Measurements from ENCODE around the gene DSE. TPM values are rescaled to one million over a fixed set of nuclear protein-coding genes. Genes with fewer than 3 reads are reported as not detected.

The DSE gene
- total RNA-seq, 1 experiment from 2014 or later = 5.4 TPM

GRCh38 chr6:116437656-116438055 is 66.9 kb downstream of the DSE start:
- no peak for TF ChIP-seq TCF7L2 (IDR thresholded peaks at IDR 0.05; ENCODE audit: low read depth, low read length)
- TF ChIP-seq, protein P1, sequence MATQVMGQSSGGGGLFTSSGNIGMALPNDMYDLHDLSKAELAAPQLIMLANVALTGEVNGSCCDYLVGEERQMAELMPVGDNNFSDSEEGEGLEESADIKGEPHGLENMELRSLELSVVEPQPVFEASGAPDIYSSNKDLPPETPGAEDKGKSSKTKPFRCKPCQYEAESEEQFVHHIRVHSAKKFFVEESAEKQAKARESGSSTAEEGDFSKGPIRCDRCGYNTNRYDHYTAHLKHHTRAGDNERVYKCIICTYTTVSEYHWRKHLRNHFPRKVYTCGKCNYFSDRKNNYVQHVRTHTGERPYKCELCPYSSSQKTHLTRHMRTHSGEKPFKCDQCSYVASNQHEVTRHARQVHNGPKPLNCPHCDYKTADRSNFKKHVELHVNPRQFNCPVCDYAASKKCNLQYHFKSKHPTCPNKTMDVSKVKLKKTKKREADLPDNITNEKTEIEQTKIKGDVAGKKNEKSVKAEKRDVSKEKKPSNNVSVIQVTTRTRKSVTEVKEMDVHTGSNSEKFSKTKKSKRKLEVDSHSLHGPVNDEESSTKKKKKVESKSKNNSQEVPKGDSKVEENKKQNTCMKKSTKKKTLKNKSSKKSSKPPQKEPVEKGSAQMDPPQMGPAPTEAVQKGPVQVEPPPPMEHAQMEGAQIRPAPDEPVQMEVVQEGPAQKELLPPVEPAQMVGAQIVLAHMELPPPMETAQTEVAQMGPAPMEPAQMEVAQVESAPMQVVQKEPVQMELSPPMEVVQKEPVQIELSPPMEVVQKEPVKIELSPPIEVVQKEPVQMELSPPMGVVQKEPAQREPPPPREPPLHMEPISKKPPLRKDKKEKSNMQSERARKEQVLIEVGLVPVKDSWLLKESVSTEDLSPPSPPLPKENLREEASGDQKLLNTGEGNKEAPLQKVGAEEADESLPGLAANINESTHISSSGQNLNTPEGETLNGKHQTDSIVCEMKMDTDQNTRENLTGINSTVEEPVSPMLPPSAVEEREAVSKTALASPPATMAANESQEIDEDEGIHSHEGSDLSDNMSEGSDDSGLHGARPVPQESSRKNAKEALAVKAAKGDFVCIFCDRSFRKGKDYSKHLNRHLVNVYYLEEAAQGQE (IDR thresholded peaks at IDR 0.05; ENCODE audit: insufficient read depth in 1 of 2, low read depth in 2 of 2, low read length in 1 of 2) = no peak
- no peak for TF ChIP-seq SIN3A (IDR thresholded peaks at IDR 0.05; ENCODE audit: borderline replicate concordance, insufficient read depth, low read depth, low read length)
- TF ChIP-seq POLR2AphosphoS5 (IDR thresholded peaks at IDR 0.05; ENCODE audit: low read depth, low read length) = no peak
- TF ChIP-seq CTCF (IDR thresholded peaks at IDR 0.05) = no peak
- BruUV-seq (replicated peaks) = no TSS peak
- intact Hi-C loops (cut with micrococcal nuclease; ENCODE audit: unreplicated experiment) = no loop called here
- ChIA-PET POLR2A (no interaction called here), CTCF (no interaction called here)
- no peaks in the 10 kb centered on the region for H3K36me3 ChIP-seq (ENCODE audit: control insufficient read depth, insufficient read depth, low read length)
- H3K27ac ChIP-seq (ENCODE audit: low read length) = no peak overlapping the region
- H3K4me1 ChIP-seq (ENCODE audit: control insufficient read depth, insufficient read depth, low read length) = no peaks in the 10 kb centered on the region
- no peaks in the 10 kb centered on the region for H3K9me3 ChIP-seq (ENCODE audit: control insufficient read depth, insufficient read depth, low read depth, low read length)
- in situ Hi-C loops (cut with HindIII; ENCODE audit: low pct_unique_long_range_greater_than_20kb, low sequenced_read_pairs) = no loop called here
- DNase-seq (ENCODE audit: low read depth, low spot score) = no peak
- ATAC-seq = no peak
- H3K4me3 ChIP-seq (ENCODE audit: low read depth in 2 of 2, low read length in 2 of 2) = no peak overlapping the region
- peaks cover 31% of the 10 kb centered on the region for H3K27me3 ChIP-seq (ENCODE audit: control insufficient read depth, insufficient read depth, low read length)

- Histone ChIP-seq H3K9me3 (ENCODE audit: control insufficient read depth, insufficient read depth, low read depth, low read length) (no peaks in the 10 kb centered on the region), H3K4me1 (ENCODE audit: control insufficient read depth, insufficient read depth, low read length) (no peaks in the 10 kb centered on the region), H3K4me3 (ENCODE audit: low read depth in 2 of 2, low read length in 2 of 2) (no peak overlapping the region), H3K27me3 (ENCODE audit: control insufficient read depth, insufficient read depth, low read length) (peaks cover 31% of the 10 kb centered on the region), H3K36me3 (ENCODE audit: control insufficient read depth, insufficient read depth, low read length) (no peaks in the 10 kb centered on the region), H3K27ac (ENCODE audit: low read length) (no peak overlapping the region)
- in situ Hi-C loops (cut with HindIII; ENCODE audit: low pct_unique_long_range_greater_than_20kb, low sequenced_read_pairs) (no loop called here), intact Hi-C loops (cut with micrococcal nuclease; ENCODE audit: unreplicated experiment) (no loop called here)
- ChIA-PET CTCF (no interaction called here), POLR2A (no interaction called here)
- DNase-seq (ENCODE audit: low read depth, low spot score) (no peak), ATAC-seq (no peak)
- BruUV-seq (replicated peaks) = no TSS peak
- TF ChIP-seq, protein P1 (IDR thresholded peaks at IDR 0.05; ENCODE audit: insufficient read depth in 1 of 2, low read depth in 2 of 2, low read length in 1 of 2) = no peak
- TF ChIP-seq CTCF (IDR thresholded peaks at IDR 0.05) (no peak), POLR2AphosphoS5 (IDR thresholded peaks at IDR 0.05; ENCODE audit: low read depth, low read length) (no peak), TCF7L2 (IDR thresholded peaks at IDR 0.05; ENCODE audit: low read depth, low read length) (no peak), SIN3A (IDR thresholded peaks at IDR 0.05; ENCODE audit: borderline replicate concordance, insufficient read depth, low read depth, low read length) (no peak)
Observed at GRCh38 chr6:116438590-116439448, 68.1 kb downstream of the DSE start.

All from Panc1 (cell line).